ENCODE results near the gene PAX5.

Gene PAX5

GRCh38 chr9:36901528-36901927 lies 132.5 kb downstream of the PAX5 start:
- no peak for DNase-seq (ENCODE audit: low spot score)

- no peak for DNase-seq (ENCODE audit: low spot score)
Measured at GRCh38 chr9:36900856-36901220, 133.2 kb downstream of the PAX5 start.

- no peak for DNase-seq (ENCODE audit: low spot score)
Measured at GRCh38 chr9:36900136-36900855, 133.8 kb downstream of the PAX5 start.

GRCh38 chr9:36899406-36899805 lies 134.7 kb downstream of the PAX5 start:
- DNase-seq (ENCODE audit: low spot score), result no peak

- no peak for DNase-seq (ENCODE audit: low spot score)
Measured at GRCh38 chr9:36898431-36899020, 135.5 kb downstream of the PAX5 start.

GRCh38 chr9:36897478-36897877 lies 136.6 kb downstream of the PAX5 start:
- no peak for DNase-seq (ENCODE audit: low spot score)

- no peak for DNase-seq (ENCODE audit: low spot score)
Measured at GRCh38 chr9:36897019-36897418, 137.0 kb downstream of the PAX5 start.

GRCh38 chr9:36896296-36896695 lies 137.8 kb downstream of the PAX5 start:
- DNase-seq (ENCODE audit: low spot score), result no peak

GRCh38 chr9:36895744-36896260 lies 138.3 kb downstream of the PAX5 start:
- DNase-seq (ENCODE audit: low spot score), result no peak

- DNase-seq (ENCODE audit: low spot score), result no peak
Measured at GRCh38 chr9:36894695-36895310, 139.3 kb downstream of the PAX5 start.

- DNase-seq (ENCODE audit: low spot score), result no peak
Measured at GRCh38 chr9:36893911-36894310, 140.2 kb downstream of the PAX5 start.

- DNase-seq (ENCODE audit: low spot score), result no peak
Measured at GRCh38 chr9:36893184-36893583, 140.9 kb downstream of the PAX5 start.

GRCh38 chr9:36892279-36892678 lies 141.8 kb downstream of the PAX5 start:
- no peak for DNase-seq (ENCODE audit: low spot score)

- DNase-seq (ENCODE audit: low spot score), result no peak
Measured at GRCh38 chr9:36891341-36891811, 142.7 kb downstream of the PAX5 start.

GRCh38 chr9:36889844-36890243 lies 144.2 kb downstream of the PAX5 start:
- no peak for DNase-seq (ENCODE audit: low spot score)

- DNase-seq (ENCODE audit: low spot score), result no peak
Measured at GRCh38 chr9:36888551-36888950, 145.5 kb downstream of the PAX5 start.

GRCh38 chr9:36884721-36885120 lies 149.3 kb downstream of the PAX5 start:
- DNase-seq (ENCODE audit: low spot score), result no peak

- DNase-seq (ENCODE audit: low spot score), result no peak
Measured at GRCh38 chr9:36882594-36882993, 151.5 kb downstream of the PAX5 start.

GRCh38 chr9:36881743-36882441 lies 152.2 kb downstream of the PAX5 start:
- DNase-seq (ENCODE audit: low spot score), result no peak

GRCh38 chr9:36881316-36881715 lies 152.8 kb downstream of the PAX5 start:
- DNase-seq (ENCODE audit: low spot score), result no peak

GRCh38 chr9:36880075-36880474 lies 154.0 kb downstream of the PAX5 start:
- DNase-seq (ENCODE audit: low spot score), result no peak
